C1 segment of cervical spinal cord (tissue), 14 donors: Measurements from ENCODE around the gene TTC8.
"Not testable (repeated sequence)": the region's sequence is repeated elsewhere in the genome, so short reads cannot be mapped to it uniquely, and the experiment has no call there.

Experiments
- DNase-seq, 14 donors: peaks; one replicate each; lab custom pipeline; 2025; lab: John Stamatoyannopoulos, UW

TTC8 gene

DNA sequence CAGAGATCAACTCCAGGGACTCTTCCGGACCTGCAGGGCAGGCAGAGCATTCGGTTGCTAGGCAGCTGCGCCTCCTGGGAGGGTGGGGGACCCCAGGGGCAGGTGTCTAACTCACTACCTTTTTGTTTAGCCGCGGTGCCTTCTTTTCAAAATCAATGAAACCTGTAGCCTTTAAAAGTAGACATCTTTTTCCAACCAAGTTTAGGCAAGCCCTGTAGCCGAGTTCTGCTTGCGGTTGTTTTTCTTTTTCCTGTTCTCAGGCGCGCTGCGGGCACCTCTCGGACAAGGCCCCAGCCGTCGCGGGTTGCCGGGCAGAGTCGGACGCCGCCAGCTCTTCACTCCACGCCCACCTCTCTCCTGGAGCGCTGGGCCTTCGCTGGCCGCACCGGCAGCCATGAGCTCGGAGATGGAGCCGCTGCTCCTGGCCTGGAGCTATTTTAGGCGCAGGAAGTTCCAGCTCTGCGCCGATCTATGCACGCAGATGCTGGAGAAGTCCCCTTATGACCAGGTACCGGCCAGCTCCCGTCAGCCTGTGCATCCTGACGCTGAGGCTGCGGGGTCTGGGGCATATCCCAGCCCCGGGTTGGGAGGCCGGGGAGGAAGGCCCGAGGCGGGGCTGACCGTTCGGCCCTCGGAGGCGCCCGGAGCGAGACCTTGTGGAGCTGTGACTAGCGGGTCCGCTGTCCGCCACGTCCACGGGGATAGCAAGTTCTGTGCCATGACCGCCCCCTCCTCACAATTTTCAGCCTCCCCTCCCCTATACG lies at the start of gene TTC8:
Gene TTC8 (plus strand): TSS at position 338 of the 764 bp plus-strand sequence. CDS start 57 bp downstream, at position 395.
- peak; percentile 56 to 92 (median 82) for DNase-seq

- no peak for DNase-seq
Observed at GRCh38 chr14:88775532-88775931, 48.9 kb upstream of the TTC8 start.

DNA sequence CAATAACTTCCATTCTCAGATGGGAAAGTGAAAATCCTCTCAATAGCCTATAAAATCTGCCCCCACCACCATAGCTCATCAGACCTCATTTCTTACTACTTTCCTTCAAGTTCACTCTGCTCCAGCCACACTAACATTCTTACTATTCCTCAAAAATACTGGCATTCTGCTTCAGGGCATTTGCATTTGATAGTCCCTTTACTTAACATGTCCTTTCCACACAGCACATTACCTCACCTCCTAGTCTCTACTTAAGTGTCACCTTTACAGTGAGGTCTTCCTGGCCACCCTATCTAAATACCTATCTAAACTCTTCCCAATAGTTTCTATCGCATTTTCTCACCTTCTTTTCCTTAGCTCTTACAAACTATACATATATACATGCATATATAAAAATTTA lies 38.5 kb upstream of the TTC8 start:
- no peak for DNase-seq

GRCh38 chr14:88786715-88787114 lies 37.7 kb upstream of the TTC8 start:
- DNase-seq: no peak

DNA sequence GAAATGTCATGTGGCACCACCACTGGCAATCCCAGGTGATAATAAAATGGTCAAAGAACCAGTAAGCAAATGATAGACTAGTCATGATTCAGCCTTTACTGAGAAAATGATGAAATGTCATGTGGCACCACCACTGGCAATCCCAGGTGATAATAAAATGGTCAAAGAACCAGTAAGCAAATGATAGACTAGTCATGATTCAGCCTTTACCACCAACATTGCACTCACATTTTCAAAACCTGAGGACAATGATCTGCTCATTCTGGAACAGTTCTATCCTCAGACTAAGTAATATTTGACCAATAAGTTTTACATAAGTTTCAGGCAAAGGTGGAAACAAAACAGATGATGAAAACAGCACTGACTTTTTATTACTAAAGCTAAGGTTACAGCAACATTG lies 34.9 kb upstream of the TTC8 start:
- not testable (repeated sequence) for DNase-seq

- DNase-seq: peak in 2 of 14 donors; percentile 4 to 47
Observed at GRCh38 chr14:88790501-88791251, 33.8 kb upstream of the TTC8 start.

DNA sequence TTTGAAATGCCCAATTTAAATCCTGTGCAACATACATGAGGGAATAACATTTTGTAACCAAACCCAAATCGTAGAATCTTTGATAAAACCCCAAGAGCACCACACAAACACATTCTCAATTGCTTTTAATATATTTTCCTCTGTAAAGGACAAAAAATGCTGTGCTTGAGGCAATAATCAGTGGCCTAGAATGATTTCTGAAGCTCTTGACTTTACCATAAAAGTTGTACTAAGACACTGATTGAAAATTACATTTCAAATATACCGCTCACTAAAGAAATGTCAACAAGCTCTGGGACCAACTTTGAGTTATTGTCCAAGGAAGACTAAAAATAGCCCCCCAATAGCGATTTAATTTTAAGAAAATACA lies 33.2 kb upstream of the TTC8 start:
- DNase-seq: peak in 1 of 14 donors; percentile 50

DNA sequence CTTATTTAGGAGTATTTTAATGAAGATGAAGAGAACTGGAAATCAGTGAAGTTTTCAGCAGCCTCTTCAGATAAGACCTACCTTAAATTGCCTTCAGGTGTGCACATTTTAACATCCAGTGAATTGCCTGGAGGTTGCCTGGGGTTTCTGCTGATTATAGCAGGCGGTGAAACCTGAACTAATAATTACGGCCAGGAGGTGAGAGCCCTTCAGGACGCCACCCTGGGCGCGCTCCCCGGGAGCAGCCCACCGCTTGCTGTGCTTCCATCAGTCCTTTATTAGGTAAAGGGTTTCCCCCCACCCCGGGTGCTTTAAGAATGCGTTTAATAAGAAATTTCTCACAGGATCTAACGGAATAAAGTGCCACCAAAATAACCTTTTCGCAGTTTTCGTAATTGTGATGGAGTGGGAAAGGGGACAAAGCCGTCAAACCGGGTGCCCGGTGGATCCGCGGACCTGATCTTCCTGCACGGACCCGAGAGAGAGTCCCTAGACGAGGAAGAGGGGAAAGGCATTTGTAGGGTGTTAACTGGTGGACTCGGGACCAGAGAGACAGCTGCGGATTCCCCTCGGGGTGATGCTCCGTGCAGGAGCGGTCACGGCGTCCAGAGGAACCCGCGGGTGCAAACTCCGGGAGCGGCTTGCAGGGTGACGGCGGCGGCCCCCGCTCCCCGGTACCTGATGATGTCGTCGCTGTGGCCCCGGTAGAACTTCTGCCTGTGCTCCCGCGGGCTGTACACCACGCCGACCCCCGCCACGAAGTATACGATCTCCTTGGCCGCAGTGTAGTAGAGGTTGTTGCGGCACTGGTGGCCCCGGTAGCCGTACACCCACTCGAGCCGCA lies 32.6 kb upstream of the TTC8 start:
- peak in 10 of 14 donors; percentile 15 to 58 (median 41) for DNase-seq

DNA sequence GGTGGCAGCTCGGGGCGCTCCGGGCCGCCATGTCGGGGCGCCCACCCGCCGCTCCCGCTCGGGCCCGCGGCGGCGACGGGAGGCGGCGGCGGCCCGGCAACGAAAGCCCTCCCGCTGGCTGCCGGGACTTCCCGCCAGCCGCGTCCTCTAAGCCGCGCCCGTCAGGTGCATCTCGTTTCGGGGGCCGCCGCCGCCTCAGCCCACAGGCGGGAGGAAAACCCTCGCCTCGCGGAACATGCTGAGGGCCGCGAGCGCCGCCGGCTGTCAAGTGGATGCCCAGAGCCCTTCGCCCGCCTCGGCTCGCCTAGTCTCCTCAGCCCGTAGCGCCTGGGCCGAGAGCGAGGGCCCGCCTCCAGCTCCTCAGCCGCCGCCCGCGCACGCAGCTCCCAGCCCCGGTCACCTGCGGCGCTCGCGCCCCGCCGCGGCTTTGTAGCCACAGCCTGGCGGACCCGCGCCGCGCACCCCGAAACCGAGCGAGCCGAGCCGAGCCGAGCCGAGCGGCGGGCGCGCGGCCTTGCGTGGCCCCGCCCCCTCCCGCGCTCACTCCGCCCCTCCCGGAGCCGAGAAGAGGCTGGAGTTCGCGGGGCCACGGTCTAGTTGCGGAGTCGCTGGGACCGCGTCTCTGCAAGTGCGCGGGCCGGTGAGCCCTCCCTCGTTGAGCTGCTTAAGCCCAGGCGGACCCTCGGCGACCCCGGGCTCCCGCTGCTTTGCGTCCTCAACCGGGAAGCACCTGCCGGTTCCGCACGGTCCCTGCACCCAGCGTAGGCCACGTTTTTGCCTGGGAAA lies 31.8 kb upstream of the TTC8 start, which contains the start of gene EML5:
Gene EML5 (minus strand): TSS at position 481 of the 786 bp plus-strand sequence. CDS start 450 bp downstream, at position 31.
- peak in 13 of 14 donors; percentile 30 to 89 (median 73) for DNase-seq

GRCh38 chr14:88793259-88793625 lies 31.2 kb upstream of the TTC8 start:
- DNase-seq: peak in 2 of 14 donors; percentile 1 to 26

DNA sequence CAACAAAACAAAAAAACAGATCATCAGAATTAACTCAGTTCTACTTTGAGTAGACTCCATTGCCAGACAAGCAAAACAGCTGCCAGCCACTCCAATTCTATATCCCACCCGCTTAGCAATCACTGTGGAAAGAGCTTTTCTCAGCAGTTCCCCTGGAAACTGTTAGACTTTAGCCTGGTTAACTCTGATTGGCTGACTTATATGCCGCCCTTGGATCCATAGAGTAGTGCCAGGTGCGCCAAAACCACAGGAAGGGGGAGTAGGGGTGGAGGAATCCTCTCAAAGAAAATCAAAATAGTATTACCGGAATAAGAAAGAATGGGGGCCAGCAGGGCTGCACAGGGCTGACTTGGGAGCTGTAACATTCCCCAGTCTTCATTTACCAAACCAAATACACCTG lies 26.3 kb upstream of the TTC8 start:
- DNase-seq: no peak

- no peak for DNase-seq
Observed at GRCh38 chr14:88799522-88799921, 24.9 kb upstream of the TTC8 start.

- no peak for DNase-seq
Observed at GRCh38 chr14:88802596-88802995, 21.9 kb upstream of the TTC8 start.

DNA sequence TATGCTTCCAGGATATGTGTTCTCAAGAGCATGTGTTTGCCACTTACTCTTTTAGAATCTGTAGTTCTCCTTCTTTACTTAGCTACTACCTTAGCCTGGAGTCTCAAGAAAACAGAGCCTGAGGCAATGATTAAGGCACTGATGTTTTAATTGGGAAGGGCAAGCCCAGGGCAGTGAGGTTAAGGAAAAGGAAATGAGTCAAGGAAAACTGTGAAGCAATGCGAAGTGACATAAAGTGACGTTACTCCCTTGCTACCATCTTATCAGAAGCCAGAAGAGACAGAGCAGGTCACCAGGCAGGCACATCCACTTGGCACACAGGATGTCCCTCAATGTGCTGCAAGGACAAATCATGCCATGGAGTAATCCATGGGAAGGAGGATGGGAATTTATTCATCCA lies 20.4 kb upstream of the TTC8 start:
- DNase-seq: no peak

- no peak for DNase-seq
Observed at GRCh38 chr14:88804477-88804876, 20.0 kb upstream of the TTC8 start.

GRCh38 chr14:88808359-88808758 lies 16.1 kb upstream of the TTC8 start:
- no peak for DNase-seq

- DNase-seq: no peak
Observed at GRCh38 chr14:88815980-88816379, 8.5 kb upstream of the TTC8 start.

GRCh38 chr14:88818018-88818417 lies 6.4 kb upstream of the TTC8 start:
- DNase-seq: no peak

- DNase-seq: not testable (repeated sequence)
Observed at GRCh38 chr14:88819674-88820073, 4.8 kb upstream of the TTC8 start.

GRCh38 chr14:88821378-88821777 lies 3.1 kb upstream of the TTC8 start:
- no peak for DNase-seq

- no peak for DNase-seq
Observed at GRCh38 chr14:88821888-88822287, 2.6 kb upstream of the TTC8 start.
